DMS53 treated with DMSO at 0.1 percent for 48 hours (cell line): ENCODE results near the gene PRKRA.
"Not testable (repeated sequence)": the region's sequence is repeated elsewhere in the genome, so short reads cannot be mapped to it uniquely, and the experiment has no call there.

ENCODE experiments used
- DNase-seq: peaks from one replicate; lab custom pipeline; 2025; ENCODE audit not compliant: unreplicated experiment; lab: John Stamatoyannopoulos, UW

Gene PRKRA

GRCh38 chr2:178415979-178416378 is 35.0 kb downstream of the PRKRA start:
- no peak for DNase-seq

DNA sequence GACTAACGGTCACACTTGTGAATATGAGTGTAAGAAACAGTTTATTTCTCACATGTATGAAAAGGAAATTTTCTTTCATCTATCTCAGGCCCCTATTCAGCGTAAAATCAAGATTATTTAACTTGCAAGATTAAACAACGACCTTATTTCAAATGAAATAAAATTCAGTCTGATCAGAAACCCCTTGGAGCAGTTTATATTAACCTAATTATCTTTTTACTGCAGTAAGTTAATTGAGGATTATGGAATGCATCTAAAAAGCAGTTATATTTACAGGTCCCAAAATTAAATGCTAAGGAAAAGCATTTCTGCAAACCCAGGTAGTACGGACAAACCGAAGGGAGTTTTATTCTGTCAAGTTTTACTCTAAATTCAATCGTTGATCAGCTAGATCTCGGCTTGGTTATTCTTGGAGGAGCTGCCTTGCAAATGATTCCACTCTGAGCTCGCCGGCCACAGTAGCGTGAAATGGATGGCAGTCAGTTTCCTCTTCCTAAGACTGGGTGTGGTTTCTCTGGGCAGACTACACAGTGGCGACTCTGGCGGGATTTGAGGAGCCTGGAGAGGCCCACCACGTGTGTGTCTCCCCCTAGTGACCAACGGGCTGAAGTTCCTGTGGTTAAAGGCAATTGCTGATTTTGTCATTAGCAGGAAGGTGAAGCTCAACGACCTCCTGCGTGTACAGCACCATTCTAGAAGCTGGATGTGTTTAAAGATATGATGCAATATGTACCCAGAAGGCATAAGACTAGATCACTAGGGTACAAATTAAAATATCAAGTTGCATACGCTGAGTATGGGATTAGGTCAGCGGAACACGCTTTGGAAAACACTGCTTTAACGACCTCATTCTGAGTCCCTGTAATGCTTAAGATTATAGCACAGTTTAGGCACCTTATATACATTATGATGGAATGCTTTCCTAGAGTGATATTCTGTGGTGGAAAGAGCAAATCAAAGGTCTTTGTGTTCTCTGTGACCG is 36.4 kb downstream of the PRKRA start:
- peak; percentile 98 for DNase-seq

- DNase-seq = peak; percentile 85
Observed at GRCh38 chr2:178413472-178414265, 37.3 kb downstream of the PRKRA start.

DNA sequence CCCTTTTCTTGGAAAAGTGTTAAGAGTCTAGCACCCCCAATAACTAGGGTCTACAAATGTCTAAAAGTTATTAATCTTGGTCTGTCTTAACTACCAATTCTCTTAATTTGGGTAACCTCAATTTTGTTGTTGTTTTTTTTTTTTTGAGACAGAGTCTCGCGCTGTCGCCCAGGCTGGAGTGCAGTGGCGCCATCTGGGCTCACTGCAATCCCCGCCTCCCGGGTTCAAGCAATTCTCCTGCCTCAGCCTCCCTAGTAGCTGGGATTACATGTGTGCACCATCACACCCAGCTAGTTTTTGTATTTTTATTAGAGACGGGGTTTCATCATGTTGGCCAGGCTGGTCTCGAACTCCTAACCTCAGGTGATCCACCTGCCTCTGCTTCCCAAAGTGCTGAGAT is 38.5 kb downstream of the PRKRA start:
- DNase-seq = not testable (repeated sequence)

DNA sequence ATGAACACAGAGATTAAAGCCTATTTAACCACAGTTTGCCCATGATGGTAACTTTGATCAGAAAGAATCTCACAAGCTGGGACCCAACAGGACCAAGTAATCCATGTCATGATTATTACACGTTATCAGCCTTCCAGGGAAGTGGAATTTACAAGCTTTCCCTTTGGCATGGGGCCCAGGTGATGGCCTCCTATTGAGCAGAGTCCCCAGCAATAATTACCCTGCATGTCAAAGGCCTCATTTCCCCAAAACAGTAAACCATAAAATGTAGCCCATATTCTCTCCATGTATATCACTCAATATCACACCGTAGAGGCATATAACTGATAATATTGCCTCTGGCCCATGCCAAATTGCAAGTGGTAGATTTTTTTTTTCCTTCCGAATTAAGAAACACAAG is 38.9 kb downstream of the PRKRA start:
- no peak for DNase-seq

DNA sequence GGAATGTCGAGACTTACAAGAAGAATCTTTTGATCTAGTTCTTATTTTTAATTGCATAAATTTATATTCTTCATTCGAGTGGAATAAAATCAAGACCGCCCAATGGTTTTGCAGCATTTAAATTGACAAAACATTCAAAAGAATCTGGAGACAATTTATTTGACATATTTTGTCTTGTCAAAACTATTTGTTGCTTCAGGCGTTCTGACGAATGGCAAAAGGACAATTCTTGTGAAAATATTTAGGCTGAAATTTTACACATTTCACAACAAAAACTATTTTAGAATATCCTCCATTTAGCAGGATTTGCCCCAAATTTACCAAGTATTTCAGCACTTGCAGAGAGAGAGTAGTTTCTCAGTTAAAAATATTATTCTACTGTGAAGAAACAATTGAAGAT is 41.7 kb downstream of the PRKRA start:
- DNase-seq = no peak

- DNase-seq = peak; percentile 91
Observed at GRCh38 chr2:178404368-178404767, 46.6 kb downstream of the PRKRA start.

GRCh38 chr2:178403671-178404306 is 47.2 kb downstream of the PRKRA start:
- no peak for DNase-seq

- DNase-seq = no peak
Observed at GRCh38 chr2:178401994-178402437, 49.0 kb downstream of the PRKRA start.

GRCh38 chr2:178397002-178397605 is 53.9 kb downstream of the PRKRA start:
- DNase-seq = peak; percentile 79

DNA sequence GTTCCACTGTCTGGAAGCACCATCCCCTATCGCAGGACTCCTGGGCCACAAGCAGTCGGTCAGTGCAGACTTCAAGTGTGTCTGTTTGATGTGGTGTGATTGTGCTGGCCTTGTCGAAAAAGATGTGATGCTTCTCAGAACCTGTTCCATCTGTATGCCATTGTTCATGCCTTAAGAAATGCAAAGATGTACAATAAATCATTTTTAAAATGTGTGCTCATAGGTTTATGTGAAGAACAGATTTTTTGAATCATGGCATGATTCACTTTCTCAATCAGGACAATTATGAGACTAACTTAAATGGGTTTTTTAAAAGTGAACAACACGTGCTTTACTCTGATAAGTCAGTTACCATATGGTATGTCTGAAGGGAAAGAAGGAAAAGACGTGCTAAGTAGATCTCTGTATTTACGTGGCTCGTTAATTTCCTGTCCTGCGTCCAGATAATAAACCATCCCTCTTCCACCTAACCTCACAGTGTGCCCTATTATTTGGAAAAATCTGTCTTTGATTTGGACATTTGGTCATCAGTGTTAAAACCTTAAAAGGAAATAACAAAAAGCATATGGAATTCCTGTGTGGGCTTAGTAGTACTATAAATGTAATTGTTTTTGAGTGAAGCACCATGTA is 54.9 kb downstream of the PRKRA start:
- DNase-seq = no peak

DNA sequence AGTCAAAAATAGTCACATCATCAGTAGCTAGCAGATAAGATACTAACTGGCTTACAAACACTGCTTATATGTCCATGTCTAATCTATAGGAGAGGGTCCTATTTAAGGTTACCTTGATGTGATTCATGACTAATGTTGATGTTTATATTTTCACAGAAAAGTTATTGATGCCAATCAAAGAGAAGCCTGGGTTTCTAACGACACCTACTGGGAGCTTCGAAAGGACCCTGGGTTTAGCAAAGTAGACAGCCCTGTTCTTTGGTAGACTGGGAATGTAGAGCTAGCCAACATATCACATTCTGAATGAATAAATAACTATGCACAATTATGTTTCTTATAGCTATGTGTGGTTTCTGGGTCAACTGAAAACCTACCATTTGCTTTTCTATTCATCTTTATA is 55.7 kb downstream of the PRKRA start:
- DNase-seq = no peak

DNA sequence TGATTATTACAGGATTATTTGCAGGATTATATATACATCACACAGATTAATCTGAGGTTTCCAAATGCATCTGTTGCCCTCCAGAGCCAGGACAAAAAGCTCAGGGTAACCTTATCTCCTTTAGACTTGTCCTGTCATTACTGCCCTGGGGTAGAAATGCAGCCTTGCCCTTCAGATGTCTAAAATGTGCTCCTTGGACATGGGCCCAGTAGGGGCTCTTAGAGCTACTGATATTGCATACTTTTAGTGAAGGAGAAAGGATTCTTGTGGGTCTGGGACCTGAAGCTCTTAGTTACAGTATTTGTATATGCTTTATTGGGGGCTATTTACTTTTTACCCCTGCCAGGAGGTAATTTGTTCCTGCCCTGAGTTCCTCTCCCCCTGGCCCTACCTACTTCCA is 56.1 kb downstream of the PRKRA start:
- no peak for DNase-seq

GRCh38 chr2:178392215-178392614 is 58.8 kb downstream of the PRKRA start:
- DNase-seq = no peak

DNA sequence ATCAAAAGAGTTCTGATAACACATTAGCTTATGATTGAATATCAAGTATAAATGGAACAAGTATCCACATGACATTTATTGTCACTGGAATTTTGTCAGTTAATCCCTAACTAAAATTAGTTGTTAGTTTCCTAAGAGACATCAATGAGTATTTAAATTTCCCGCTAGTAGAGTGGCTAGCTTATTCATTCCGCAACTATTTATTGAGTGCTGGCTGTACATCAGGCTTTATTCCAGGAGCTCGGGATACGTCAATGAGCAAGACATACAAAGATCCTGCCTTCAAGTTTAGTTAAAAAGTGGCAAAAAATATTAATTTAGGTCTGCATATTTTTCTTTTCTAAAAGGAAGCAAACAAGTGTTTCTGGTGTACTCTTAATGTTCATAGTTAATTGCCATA is 59.3 kb downstream of the PRKRA start:
- no peak for DNase-seq

DNA sequence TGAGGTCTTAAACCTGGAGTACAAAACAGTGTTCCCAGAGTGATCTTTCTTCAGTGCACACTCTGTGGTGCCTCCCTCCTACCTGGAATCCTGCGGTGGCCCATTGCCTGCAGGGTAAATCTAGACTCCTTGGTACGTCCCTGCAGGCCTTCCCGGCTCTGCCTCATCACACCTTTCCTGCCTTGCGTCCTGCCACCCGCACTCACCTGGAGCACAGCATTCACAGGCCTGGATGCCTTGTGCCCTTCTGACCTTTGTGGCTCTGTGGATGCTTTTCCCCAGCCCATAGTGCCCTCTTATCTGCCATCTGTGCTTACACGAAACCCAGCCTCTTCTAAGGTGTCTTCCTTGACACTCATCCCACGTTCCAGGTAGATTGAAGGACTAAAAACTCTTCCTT is 62.7 kb downstream of the PRKRA start:
- DNase-seq = no peak

DNA sequence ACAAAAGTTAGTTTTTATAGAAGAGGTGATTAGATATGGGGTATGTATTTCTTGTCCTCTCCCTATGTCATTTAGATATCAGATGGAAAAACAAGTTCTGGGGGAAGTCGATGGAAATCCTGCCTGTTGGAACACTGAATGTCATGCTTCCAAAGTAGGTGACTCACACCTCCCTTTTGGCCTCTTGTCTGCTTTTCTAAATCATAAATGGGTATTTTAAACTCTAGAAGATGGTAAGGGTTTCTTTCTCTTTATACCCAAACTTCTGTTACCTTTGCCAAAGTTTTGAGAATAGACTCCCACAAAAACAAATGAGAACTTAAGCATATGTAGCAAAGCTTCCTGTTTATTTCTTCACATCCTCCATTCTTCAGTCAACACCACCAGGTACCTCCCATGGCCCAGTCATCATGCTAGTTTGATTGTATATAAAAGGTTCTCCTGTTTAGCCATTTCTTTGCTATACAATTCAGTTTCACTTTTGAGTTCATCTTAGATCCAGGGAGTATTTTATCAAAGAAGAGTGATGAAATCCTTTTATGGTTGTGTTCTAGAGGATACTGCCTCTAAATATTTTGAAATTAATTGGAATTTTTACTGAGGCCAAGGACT is 63.9 kb downstream of the PRKRA start:
- no peak for DNase-seq

DNA sequence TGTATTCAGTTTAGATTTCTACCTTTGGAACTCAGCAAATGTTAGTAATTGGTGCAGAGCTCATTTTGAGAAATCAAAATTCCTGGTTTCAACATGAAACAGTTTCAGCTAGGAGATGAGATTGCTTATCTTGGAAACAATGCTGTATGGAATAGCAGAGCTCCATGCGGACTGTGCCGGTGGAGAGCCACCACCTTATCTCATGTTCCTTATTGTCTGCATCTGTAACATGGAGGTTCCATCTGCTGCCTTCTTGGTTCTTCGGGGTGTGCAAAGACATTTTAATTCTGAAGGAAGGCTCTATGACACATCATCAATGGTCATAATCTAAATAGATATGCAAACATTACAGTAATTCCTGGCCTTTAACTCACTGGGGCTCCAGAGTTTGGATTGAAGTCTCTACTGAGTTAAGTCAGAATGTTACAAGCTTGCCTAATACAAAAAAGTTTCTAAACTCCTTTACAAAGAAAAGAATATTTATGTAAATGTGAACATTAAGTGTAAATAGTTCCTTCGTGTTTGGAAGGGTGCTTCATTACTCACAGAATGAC is 65.3 kb downstream of the PRKRA start:
- DNase-seq = no peak

GRCh38 chr2:178383718-178384117 is 67.3 kb downstream of the PRKRA start:
- no peak for DNase-seq
